Endothelial cell (in vitro differentiated cells): Measurements from ENCODE around the gene UQCR11. TPM values are rescaled to one million over a fixed set of nuclear protein-coding genes. Genes with fewer than 3 reads are reported as not detected.

ENCODE experiments used
- DNase-seq: peaks from one replicate; pipeline ENCODE4 v3.0.0; 2021; ENCODE audit warnings: low spot score
- H3K27ac Mint-ChIP-seq: one replicate; pipeline ENCODE4 v1.8.0; 2021; ENCODE audit warnings: mixed read lengths, inconsistent platforms; ENCODE audit not compliant: unreplicated experiment
- H3K27me3 Mint-ChIP-seq: one replicate; pipeline ENCODE4 v1.8.0; 2021; ENCODE audit warnings: mild to moderate bottlenecking, moderate library complexity, mixed read lengths, inconsistent platforms; ENCODE audit not compliant: unreplicated experiment
- H3K36me3 Mint-ChIP-seq: one replicate; pipeline ENCODE4 v1.8.0; 2021; ENCODE audit warnings: mild to moderate bottlenecking, low read depth, mixed read lengths, inconsistent platforms; ENCODE audit not compliant: unreplicated experiment
- H3K4me1 Mint-ChIP-seq: one replicate; pipeline ENCODE4 v1.8.0; 2021; ENCODE audit warnings: mild to moderate bottlenecking, mixed read lengths, inconsistent platforms; ENCODE audit not compliant: unreplicated experiment
- H3K4me3 Mint-ChIP-seq: one replicate; pipeline ENCODE4 v1.8.0; 2021; ENCODE audit warnings: mild to moderate bottlenecking, mixed read lengths, inconsistent platforms; ENCODE audit not compliant: unreplicated experiment
- H3K9me3 Mint-ChIP-seq: one replicate; pipeline ENCODE4 v1.8.0; 2021; ENCODE audit warnings: mixed read lengths, inconsistent platforms; ENCODE audit not compliant: unreplicated experiment
- CTCF ChIP-seq: fragments of 200-600 bp; sonication (generic); IDR thresholded peaks from one replicate; pipeline ENCODE4 v1.5.0; 2021; ENCODE audit warnings: antibody characterized with exemption; ENCODE audit not compliant: unreplicated experiment
- total RNA-seq: library from RNA; stranded (reverse); fragmentation: NEBNext Ultra II Directional; extraction: Animal tissue kit (Norgen Biotek cat#: 25700); gene quantifications from one replicate; pipeline ENCODE4 v1.2.1, GENCODE V29; 2021; ENCODE audit not compliant: unreplicated experiment

Gene UQCR11
- total RNA-seq, 1 donor from 2014 or later = 182 TPM

DNA sequence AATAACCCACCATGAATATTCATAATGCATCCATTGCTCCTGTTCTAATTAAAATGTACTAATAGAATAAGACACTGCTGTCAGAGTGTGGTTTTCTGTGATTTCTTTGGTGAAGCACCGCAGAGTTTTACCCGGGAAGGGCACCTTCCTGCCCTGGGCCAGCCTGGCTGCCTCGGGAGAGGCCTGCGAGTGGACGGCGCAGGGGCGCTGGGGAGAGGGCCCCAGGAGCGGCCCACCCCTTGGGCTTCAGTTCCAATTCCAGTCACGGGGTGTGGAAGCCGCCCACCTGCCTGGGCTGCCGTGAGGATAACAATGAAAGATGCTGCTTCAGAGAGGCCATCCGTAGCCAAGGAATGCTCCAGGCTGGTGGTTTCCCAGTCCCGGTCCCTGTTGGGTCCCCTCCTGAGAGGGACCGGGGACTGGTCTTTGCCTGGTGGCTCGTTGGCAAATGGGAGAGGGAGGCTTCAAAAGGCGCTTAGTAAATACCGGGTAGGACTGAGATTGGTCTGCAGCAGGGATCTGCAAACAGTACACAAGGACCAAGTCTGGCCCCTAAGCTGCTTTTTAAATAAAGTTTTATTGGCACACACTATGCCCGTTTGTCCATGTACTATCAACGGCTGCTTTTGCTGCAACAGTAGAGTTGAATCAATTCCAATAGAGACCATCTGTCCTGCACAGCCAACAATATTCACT, 29.1 kb upstream of the UQCR11 start:
- Mint-ChIP-seq H3K9me3 (no peaks in the 10 kb centered on the region), H3K4me1 (no peaks in the 10 kb centered on the region), H3K36me3 (peaks cover 28% of the 10 kb centered on the region), H3K27me3 (peaks cover 2% of the 10 kb centered on the region), H3K27ac (no peak overlapping the region), H3K4me3 (no peak overlapping the region)
- TF ChIP-seq CTCF = no peak
- DNase-seq = no peak

DNA sequence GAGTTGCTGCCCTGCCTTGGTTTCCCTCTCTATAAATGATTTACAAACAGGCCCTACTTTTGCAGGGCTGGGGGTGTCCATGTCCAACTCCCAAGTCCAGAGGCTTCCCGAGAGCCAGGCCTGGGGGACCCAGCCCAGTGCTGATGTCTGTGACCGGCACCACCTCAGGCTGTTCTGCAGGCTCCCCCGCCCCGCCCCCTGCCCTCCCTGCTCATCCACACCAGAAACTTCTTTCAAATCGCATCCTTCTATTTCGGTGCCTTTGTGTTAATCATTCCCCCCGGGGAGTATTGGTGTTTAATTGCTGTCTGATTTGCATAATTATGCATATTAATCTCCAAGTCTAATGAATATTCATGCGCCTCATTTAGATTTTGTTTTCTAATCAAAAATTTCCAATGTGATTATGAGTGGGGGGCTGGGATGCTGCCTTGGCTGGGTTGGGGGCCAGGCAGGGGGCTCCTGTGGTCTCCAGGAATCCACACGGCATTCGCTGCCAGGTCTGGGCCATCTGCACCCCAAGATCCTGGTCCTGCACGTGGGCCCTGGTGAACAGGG, 28.1 kb upstream of the UQCR11 start:
- no peak overlapping the region for H3K4me3 Mint-ChIP-seq
- no peak overlapping the region for H3K27ac Mint-ChIP-seq
- no peak for DNase-seq
- no peak for TF ChIP-seq CTCF
- no peaks in the 10 kb centered on the region for H3K9me3 Mint-ChIP-seq
- peaks cover 2% of the 10 kb centered on the region for H3K27me3 Mint-ChIP-seq
- peaks cover 20% of the 10 kb centered on the region for H3K36me3 Mint-ChIP-seq
- H3K4me1 Mint-ChIP-seq = no peaks in the 10 kb centered on the region

GRCh38 chr19:1632462-1633268, 27.4 kb upstream of the UQCR11 start:
- Mint-ChIP-seq H3K27me3 (peaks cover 2% of the 10 kb centered on the region), H3K27ac (no peak overlapping the region)

GRCh38 chr19:1631557-1632100, 26.4 kb upstream of the UQCR11 start:
- H3K27ac Mint-ChIP-seq = no peak overlapping the region
- DNase-seq = no peak
- H3K27me3 Mint-ChIP-seq = peaks cover 2% of the 10 kb centered on the region

More at GRCh38 chr19:1632462-1633268, 27.4 kb upstream of the UQCR11 start:
- peaks cover 18% of the 10 kb centered on the region for H3K36me3 Mint-ChIP-seq
- DNase-seq = no peak
- no peak for TF ChIP-seq CTCF
- peak overlapping the region; percentile 59 for H3K4me3 Mint-ChIP-seq
- H3K4me1 Mint-ChIP-seq = no peaks in the 10 kb centered on the region
- H3K9me3 Mint-ChIP-seq = no peaks in the 10 kb centered on the region

More at GRCh38 chr19:1631557-1632100, 26.4 kb upstream of the UQCR11 start:
- Mint-ChIP-seq H3K4me1 (no peaks in the 10 kb centered on the region), H3K36me3 (peaks cover 18% of the 10 kb centered on the region), H3K9me3 (no peaks in the 10 kb centered on the region), H3K4me3 (no peak overlapping the region)
- no peak for TF ChIP-seq CTCF
